Memory B cell (primary cell): ENCODE results near the gene SAP30BP.

ENCODE experiments used
- ATAC-seq: fragments of 150-1000 bp; cut with Tn5 transposase; 2 replicates; pipeline ENCODE4 v1.10.0; 2021; ENCODE audit warnings: low read depth, mild to moderate bottlenecking, moderate library complexity
- DNase-seq, 2 donors: peaks; one replicate each; pipeline ENCODE4 v3.0.0; 2022; ENCODE audit warnings: low spot score in 2 of 2
- H3K27ac Mint-ChIP-seq: one replicate; pipeline ENCODE4 v1.8.0; 2022; ENCODE audit warnings: mild to moderate bottlenecking, moderate library complexity, mixed read lengths
- H3K27me3 Mint-ChIP-seq: one replicate; pipeline ENCODE4 v1.8.0; 2022; ENCODE audit warnings: mixed read lengths
- H3K36me3 Mint-ChIP-seq: one replicate; pipeline ENCODE4 v1.8.0; 2022; ENCODE audit warnings: mild to moderate bottlenecking, mixed read lengths
- H3K4me1 Mint-ChIP-seq: one replicate; pipeline ENCODE4 v1.8.0; 2022; ENCODE audit warnings: mixed read lengths
- H3K4me3 Mint-ChIP-seq: one replicate; pipeline ENCODE4 v1.8.0; 2022; ENCODE audit warnings: mild to moderate bottlenecking, moderate library complexity, mixed read lengths
- H3K9me3 Mint-ChIP-seq: one replicate; pipeline ENCODE4 v1.8.0; 2022; ENCODE audit warnings: mixed read lengths

The SAP30BP gene

DNA sequence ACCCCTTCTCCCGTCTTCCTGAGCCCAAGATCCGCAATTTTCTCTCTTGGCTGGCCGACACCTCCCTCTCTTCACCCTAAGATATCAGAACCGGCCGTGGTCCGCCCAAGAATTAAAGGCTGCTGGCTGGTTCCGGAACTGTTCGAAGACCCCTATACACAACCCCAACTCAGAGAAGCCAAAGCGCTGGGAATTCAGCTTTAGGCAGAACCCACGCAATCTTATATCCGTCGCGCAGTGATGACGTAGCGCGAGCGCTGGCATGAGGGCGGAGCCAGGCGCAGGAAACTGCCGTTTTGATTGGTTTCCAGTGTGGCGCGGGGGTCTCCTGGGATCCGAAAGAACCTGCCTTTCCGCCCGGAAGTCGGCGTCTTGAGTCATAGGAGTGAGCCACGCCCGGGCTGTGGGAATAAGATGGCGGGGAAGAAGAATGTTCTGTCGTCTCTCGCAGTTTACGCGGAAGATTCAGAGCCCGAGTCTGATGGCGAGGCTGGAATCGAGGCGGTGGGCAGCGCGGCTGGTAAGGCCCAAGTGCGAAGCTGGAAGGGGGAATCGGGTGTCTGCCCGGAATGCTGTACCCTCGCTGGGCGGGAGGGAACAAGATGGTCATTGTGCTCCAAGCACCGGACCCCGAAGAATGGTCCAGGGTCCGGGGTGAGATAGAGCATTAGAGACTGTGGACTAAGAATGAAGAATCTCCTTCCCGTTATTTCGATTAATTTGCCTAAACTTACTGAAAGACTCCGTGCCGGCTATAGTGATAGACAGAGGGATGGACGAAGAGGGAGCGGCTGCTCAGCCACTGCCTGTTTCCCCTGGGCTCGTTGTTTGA lies at the start of gene SAP30BP, which contains the start of gene RECQL5:
SAP30BP (plus strand) TSS at position 380 of the 832 bp plus-strand sequence; CDS start at position 415, 35 bp downstream.
RECQL5 (minus strand) TSS at position 196 of the 832 bp plus-strand sequence. CDS start 597 bp downstream, outside the sequence.
- Mint-ChIP-seq H3K4me3 (peak within 1 kb of the TSS; percentile 32), H3K27me3 (no peaks in the 10 kb centered on the region), H3K9me3 (no peaks in the 10 kb centered on the region), H3K27ac (peak within 1 kb of the TSS; percentile 67), H3K4me1 (peaks cover 27% of the 10 kb centered on the region), H3K36me3 (peaks cover 18% of the 10 kb centered on the region)
- DNase-seq (peak; percentile 85 to 94), ATAC-seq (peak; percentile 73)

DNA sequence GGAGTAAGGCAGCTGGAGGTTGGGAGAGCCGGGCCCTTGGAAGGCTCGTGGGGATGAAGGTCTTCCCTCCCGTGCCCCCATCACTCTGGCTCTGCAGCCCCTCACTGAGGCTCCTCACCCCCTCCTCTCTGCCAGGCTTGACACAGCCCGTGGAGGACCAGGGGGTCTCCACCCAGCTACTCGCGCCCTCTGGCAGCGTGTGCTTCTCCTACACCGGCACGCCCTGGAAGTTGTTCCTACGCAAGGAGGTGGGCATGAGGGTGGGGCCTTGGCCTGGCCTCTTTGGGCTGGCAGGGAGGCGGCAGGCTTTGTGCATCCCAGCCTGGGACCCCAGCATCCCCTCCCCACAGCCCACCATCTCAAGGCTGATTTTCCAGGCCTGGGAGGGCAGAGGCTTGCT lies 49.5 kb upstream of the SAP30BP start:
- Mint-ChIP-seq H3K36me3 (no peaks in the 10 kb centered on the region), H3K27ac (no peak overlapping the region), H3K4me1 (no peaks in the 10 kb centered on the region), H3K27me3 (no peaks in the 10 kb centered on the region), H3K9me3 (no peaks in the 10 kb centered on the region), H3K4me3 (no peak overlapping the region)
- ATAC-seq (no peak), DNase-seq (no peak)

DNA sequence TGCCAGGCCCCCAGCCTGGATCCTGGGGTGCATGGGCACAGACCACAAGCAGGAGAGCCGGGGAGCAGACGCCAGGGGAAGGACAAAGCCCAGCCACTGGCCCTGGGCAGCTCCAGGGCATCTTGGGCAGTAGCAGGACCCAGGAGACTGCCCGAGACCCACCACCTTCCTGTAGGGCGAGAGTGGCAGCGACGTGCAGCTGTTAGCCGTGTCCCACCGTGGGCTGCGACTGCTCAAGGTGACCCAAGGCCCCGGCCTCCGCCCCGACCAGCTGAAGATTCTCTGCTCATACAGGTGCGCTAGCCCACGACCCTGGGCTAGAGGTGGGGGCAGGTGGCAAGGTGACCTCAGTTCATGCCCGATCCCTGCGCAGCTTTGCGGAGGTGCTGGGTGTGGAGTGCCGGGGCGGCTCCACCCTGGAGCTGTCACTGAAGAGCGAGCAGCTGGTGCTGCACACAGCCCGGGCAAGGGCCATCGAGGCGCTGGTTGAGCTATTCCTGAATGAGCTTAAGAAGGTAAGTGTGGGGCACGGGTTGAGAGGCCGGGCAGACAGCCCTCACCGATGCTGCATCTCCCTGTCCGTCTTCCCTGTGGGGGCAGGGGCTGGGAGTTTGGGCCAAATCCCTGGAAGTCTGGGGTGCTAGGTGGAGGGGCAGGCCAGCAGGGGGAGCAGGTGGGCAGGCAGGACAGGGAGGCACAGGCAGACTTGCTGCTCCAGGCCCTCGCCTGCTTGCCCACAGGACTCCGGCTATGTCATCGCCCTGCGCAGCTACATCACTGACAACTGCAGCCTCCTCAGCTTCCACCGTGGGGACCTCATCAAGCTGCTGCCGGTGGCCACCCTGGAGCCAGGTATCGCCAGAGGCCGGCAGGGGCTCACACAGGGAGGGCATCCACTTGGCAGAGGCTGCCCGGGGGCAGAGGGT lies 47.4 kb upstream of the SAP30BP start:
- Mint-ChIP-seq H3K27ac (no peak overlapping the region), H3K27me3 (no peaks in the 10 kb centered on the region), H3K4me3 (no peak overlapping the region), H3K4me1 (no peaks in the 10 kb centered on the region), H3K9me3 (no peaks in the 10 kb centered on the region), H3K36me3 (no peaks in the 10 kb centered on the region)
- no peak for ATAC-seq
- DNase-seq, result no peak

DNA sequence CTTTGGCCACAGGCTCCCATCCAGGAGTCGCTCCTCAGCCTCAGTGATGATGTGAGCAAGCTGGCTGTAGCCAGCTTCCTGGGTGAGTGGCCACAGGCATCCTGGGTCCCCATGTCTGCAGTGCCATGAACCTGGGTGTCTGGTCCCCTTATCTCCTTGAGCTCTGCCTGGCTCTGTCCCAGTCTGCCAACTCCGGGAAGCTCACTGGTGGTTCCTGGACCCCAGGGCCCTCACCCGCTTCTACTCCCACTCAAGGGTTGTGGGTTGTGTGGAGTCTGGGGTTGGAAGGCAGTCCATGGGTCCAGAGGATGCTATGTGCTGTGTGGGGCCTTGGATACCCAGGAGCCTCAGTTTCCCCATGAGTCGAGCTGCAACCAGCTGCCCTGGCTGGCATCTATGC lies 45.6 kb upstream of the SAP30BP start:
- Mint-ChIP-seq H3K27ac (no peak overlapping the region), H3K27me3 (no peaks in the 10 kb centered on the region), H3K4me1 (no peaks in the 10 kb centered on the region), H3K36me3 (no peaks in the 10 kb centered on the region), H3K9me3 (no peaks in the 10 kb centered on the region), H3K4me3 (no peak overlapping the region)
- DNase-seq (no peak), ATAC-seq (no peak)

DNA sequence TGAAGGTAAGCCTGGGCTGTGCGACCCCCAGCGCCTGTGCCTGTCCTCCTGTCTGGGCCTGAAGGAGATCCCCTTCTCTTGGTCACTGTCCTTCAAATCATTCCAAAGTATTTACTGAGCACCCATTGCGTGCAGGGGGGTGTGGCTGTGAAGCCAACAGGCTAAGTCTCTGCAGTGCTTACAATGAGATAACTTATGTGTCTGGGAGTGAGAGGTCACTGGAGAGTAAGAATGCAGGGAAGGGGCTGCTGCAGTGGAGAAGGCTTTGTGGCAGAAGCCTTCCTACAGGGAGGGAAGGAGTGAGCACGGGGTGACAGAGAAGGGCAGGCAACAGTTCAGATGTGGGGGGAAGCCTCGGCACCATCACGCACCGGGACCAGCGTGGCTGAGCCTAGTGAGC lies 45.1 kb upstream of the SAP30BP start:
- no peak overlapping the region for H3K27ac Mint-ChIP-seq
- no peaks in the 10 kb centered on the region for H3K36me3 Mint-ChIP-seq
- DNase-seq (no peak), ATAC-seq (no peak)
- H3K4me1 Mint-ChIP-seq, result no peaks in the 10 kb centered on the region
- H3K9me3 Mint-ChIP-seq, result no peaks in the 10 kb centered on the region
- no peaks in the 10 kb centered on the region for H3K27me3 Mint-ChIP-seq
- H3K4me3 Mint-ChIP-seq, result no peak overlapping the region

DNA sequence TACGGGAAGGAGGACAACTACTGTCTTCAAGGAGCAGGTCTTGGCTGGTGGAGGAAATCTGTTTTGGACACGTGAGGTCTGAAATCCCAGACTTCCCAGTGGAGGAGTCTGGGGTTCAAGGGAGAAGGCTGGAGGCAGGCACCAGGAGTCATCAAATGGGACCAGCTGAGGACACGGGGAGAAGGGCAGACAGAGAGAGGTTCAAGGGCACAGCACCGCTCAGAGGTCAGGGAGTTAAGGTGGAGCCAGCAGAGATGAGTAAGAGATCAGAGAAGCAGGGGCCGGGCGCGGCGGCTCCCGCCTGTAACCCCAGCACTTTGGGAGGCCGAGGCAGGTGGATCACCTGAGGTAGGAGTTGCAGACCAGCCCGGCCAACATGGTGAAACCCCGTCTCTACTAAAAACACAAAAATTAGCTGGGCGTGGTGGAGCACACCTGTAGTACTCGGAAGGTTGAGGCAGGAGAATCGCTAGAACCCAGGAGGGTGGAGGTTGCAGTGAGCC lies 44.3 kb upstream of the SAP30BP start:
- H3K36me3 Mint-ChIP-seq, result no peaks in the 10 kb centered on the region

DNA sequence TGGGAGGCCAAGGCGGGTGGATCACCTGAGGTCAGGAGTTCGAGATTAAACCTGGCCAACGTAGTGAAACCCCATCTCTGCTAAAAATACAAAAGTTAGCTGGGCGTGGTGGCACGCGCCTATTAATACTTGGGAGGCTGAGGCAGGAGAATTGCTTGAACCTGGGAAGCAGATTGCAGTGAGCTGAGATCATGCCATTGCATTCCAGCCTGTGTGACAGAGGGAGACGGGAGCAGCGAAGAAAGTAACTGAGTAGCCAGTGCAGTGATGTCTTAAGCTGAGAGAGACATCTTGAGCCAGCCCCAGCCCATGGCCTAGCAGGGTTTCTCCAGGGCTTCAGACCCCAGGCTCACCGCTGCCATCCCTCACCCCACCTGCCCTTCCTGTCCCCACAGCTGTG lies 43.8 kb upstream of the SAP30BP start:
- Mint-ChIP-seq H3K9me3 (no peaks in the 10 kb centered on the region), H3K27me3 (no peaks in the 10 kb centered on the region), H3K4me3 (no peak overlapping the region), H3K4me1 (no peaks in the 10 kb centered on the region), H3K36me3 (no peaks in the 10 kb centered on the region), H3K27ac (no peak overlapping the region)
- DNase-seq (no peak), ATAC-seq (no peak)

More for the DNA sequence above, 44.3 kb upstream of the SAP30BP start:
- Mint-ChIP-seq H3K27ac (no peak overlapping the region), H3K27me3 (no peaks in the 10 kb centered on the region), H3K4me1 (no peaks in the 10 kb centered on the region), H3K4me3 (no peak overlapping the region), H3K9me3 (no peaks in the 10 kb centered on the region)
- no peak for DNase-seq
- no peak for ATAC-seq

DNA sequence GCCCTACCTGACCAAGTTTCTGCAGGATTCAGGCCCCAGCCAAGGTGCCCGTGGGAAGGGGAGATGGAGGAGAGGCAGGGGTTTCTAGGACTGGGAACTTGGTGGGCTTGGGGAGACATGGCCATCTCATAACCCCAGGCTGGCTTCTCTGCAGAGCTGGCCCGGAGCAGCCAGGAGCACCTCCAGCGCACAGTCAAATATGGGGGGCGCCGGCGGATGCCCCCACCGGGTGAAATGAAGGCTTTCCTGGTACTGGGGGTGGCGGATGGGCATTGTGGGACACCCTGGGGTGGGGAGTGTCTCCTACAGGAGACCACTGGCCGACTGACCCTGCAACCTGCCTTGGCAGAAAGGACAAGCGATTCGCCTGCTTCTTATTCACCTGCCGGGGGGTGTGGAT lies 43.1 kb upstream of the SAP30BP start:
- ATAC-seq (no peak), DNase-seq (no peak)
- Mint-ChIP-seq H3K27me3 (no peaks in the 10 kb centered on the region), H3K36me3 (peaks cover 1% of the 10 kb centered on the region), H3K4me3 (no peak overlapping the region), H3K27ac (no peak overlapping the region), H3K9me3 (no peaks in the 10 kb centered on the region), H3K4me1 (no peaks in the 10 kb centered on the region)

DNA sequence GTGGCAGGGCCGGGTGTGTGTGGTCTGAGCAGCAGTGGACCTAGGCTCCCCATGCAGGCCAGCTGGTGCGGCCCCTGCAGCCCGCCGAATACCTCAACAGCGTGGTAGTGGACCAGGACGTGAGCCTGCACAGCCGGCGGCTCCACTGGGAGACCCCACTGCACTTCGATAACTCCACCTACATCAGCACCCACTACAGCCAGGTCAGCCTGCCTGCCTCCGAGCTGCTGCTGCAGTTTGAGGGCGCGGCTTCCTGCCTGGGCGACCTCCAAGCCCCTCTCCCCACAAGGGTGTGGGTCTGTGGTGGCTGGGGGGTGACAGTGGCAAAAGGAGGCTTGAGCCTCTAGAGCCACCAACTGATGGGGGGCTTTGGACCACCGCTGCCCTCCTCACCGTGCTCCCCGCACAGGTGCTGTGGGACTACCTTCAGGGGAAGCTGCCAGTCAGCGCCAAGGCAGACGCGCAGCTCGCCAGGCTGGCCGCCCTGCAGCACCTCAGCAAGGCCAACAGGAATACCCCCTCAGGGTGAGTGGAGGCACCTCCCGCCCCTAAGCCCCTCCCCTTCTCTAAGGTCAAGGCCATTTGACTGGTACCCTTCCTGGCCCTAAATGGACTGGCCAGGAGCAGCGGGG lies 42.3 kb upstream of the SAP30BP start:
- no peak overlapping the region for H3K27ac Mint-ChIP-seq

DNA sequence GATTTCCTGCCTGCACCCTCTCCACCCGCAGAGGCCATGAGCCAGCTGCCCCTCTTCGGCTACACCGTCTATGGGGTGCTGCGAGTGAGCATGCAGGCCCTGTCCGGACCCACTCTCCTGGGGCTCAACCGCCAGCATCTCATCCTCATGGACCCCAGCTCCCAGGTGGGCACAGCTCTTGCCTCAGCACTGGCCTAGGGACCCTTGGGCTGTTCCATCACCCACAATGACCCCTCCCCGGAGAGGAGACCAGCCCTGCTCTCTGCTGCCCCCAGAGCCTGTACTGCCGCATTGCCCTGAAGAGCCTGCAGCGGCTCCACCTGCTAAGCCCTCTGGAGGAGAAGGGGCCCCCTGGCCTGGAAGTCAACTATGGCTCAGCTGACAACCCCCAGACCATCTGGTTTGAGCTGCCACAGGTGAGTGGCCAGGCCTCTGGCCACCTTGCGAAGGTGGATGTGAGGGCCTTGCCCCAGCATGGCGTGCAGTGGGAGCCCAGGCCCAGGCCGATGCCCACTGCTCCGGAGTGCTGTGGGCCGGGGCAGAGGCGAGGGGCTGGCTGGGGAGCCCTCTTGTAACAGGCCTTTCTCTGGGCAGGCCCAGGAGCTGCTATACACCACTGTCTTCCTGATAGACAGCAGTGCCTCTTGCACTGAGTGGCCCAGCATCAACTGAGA lies 41.2 kb upstream of the SAP30BP start:
- Mint-ChIP-seq H3K4me1 (no peaks in the 10 kb centered on the region), H3K9me3 (no peaks in the 10 kb centered on the region), H3K27ac (no peak overlapping the region), H3K4me3 (no peak overlapping the region), H3K36me3 (peaks cover 1% of the 10 kb centered on the region), H3K27me3 (no peaks in the 10 kb centered on the region)
- ATAC-seq (peak; percentile 77), DNase-seq (peak in 1 of 2 donors; percentile 18)

More for the DNA sequence above, 42.3 kb upstream of the SAP30BP start:
- Mint-ChIP-seq H3K9me3 (no peaks in the 10 kb centered on the region), H3K4me1 (no peaks in the 10 kb centered on the region), H3K27me3 (no peaks in the 10 kb centered on the region), H3K4me3 (no peak overlapping the region), H3K36me3 (peaks cover 1% of the 10 kb centered on the region)
- no peak for ATAC-seq
- DNase-seq, result no peak

DNA sequence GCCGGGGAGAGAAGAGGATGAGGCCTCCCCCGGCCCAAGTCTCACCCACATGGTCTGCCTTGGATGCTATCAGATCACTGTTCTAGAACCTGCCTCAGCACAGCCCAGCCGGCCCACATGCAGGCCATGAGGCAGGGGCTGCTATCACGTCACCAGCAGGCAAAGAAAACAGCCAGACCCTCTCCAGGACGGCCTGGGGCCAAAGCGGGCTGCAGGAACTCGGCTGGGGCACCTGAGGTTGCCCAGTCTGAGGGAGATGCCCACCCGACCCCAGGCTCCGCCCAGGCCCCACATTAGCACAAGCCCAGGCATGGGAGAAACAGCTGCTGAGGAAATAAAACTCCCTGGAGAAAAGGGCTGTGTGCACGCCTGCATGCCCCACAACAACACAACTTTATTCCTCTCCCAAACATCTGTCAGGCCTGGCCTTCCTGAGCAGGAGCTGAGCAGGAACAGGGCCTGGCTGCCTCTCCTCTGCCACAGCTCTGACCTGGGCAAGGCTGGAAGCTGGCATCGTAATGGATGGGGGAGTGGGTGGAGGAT lies 40.6 kb upstream of the SAP30BP start:
- ATAC-seq, result no peak
- Mint-ChIP-seq H3K27me3 (no peaks in the 10 kb centered on the region), H3K4me1 (no peaks in the 10 kb centered on the region), H3K36me3 (peaks cover 1% of the 10 kb centered on the region), H3K27ac (no peak overlapping the region), H3K9me3 (no peaks in the 10 kb centered on the region), H3K4me3 (no peak overlapping the region)
- DNase-seq, result no peak

DNA sequence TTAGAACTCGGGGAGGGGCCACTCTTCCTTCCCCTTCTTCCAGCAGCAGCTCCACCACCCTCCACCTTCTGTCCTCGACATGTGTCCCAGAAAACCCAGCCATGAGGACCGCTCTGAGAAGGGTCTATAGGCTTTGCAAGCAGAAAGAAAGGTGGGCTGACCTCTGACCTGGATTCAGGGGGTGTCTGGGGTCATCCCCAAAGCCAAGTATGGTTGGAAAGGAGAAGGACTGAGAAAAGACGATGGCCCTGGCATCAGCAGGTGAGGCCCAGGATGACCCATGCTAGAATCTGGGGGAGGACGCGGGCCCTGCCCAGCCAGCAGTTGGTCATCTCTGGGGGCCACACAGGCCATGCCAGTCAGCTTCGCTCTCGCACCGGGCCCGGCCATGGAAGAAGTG lies 40.0 kb upstream of the SAP30BP start:
- no peaks in the 10 kb centered on the region for H3K9me3 Mint-ChIP-seq
- H3K4me3 Mint-ChIP-seq, result no peak overlapping the region
- H3K36me3 Mint-ChIP-seq, result peaks cover 1% of the 10 kb centered on the region
- no peaks in the 10 kb centered on the region for H3K27me3 Mint-ChIP-seq
- no peak for ATAC-seq
- no peak overlapping the region for H3K27ac Mint-ChIP-seq
- H3K4me1 Mint-ChIP-seq, result no peaks in the 10 kb centered on the region
- no peak for DNase-seq

DNA sequence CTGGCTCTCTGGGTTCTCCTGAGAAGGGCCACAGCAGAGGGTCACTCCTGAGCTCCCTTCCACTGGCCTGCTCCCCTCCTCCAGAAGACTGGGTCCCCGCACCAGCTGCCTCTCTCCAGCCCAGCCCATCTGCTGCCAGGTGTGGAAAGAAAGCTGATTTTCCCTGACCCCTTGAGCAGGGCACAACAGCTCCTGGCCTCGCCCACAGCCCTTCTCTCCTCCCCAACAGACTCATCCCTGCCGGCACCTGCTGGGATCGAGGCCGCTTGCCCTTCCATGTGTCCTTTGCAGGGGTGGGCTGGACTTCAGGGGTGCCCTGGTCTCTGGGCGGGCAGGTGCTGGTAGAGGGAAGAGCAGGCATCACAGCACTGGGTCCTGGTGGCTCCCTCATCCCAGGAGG lies 38.7 kb upstream of the SAP30BP start:
- no peak for DNase-seq
- Mint-ChIP-seq H3K27ac (no peak overlapping the region), H3K4me3 (no peak overlapping the region)

More for the DNA sequence above, 38.7 kb upstream of the SAP30BP start:
- Mint-ChIP-seq H3K9me3 (no peaks in the 10 kb centered on the region), H3K36me3 (peaks cover 1% of the 10 kb centered on the region), H3K4me1 (no peaks in the 10 kb centered on the region), H3K27me3 (no peaks in the 10 kb centered on the region)
- ATAC-seq, result no peak
